Stimulated activated CD4-positive, alpha-beta T cell treated with anti-CD3 and anti-CD28 coated beads, TNF-alpha, amount 100 ng/mL, for 48 hours (primary cell): ENCODE data around the gene CAPN11.
"Not testable (repeated sequence)": the region's sequence is repeated elsewhere in the genome, so short reads cannot be mapped to it uniquely, and the experiment has no call there.

Experiments used
- DNase-seq, 3 donors: peaks; one replicate each; pipeline ENCODE4 v3.0.0-alpha.2; 2020; ENCODE audit warnings: low read depth in 3 of 3

Gene CAPN11

GRCh38 chr6:44131892-44132291, 26.7 kb upstream of the CAPN11 start:
- DNase-seq = no peak

DNA sequence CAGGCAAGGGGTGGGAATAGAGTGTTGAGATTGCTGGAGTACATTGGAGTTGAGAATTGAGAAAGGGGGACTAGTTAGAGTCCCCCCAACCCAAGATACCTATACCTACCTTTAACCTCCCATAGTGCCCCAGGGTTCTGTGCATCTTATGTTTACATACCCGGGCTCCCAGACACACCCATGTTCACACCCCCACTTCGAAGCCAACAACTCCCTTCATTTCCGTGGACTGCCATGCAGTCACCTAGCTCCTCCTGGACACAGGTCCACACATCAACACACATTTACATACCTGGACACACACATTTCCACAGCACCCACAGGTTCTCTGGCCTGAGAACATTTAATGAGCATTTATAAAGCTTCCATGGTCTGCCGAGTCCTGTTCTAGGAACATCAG, 26.1 kb upstream of the CAPN11 start:
- no peak for DNase-seq

DNA sequence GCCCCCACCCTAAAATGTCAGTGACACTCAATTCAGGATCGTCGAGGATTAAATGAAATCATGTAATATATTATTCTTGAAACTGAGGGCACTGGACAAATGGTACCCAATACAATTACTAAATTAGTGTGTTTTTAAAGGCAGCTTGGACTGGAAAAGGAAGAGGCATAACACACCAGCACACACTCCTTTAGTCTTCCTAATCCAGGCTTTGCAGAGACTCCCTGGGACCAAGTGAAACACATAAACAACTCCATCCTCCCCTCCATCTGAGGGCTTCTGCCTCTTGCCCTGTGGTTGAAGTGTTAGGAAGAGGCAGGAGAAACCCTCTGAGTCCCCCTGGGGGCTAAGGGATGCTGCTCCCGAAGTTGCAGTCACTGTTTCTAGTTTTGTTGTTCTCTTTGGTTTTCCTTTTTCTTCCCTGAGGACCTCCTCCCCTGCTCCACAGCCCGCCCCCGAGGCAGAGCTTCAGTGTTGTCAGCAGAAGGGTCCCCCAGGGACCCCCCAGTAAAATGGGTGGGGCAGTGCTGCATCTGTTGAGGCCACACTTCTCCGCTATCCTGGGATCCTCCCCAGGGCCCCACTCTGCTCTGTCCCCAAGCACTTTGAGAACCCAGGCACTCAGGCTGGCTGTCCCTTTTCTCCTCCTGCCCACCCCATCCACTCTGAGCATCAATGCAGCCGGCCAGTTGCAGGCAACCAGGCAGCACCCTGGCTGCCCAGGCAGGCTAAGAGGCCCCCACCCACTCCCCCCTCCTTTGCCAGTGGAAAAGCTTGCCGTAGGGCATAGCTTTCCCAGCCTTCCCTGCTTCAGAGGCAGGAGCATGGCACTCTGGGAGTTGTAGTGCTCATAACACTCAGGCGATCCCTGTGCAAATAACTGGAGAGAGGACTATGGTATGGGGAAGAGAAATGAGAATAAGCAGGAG, 25.4 kb upstream of the CAPN11 start:
- no peak for DNase-seq

GRCh38 chr6:44133981-44134711, 24.5 kb upstream of the CAPN11 start:
- no peak for DNase-seq

DNA sequence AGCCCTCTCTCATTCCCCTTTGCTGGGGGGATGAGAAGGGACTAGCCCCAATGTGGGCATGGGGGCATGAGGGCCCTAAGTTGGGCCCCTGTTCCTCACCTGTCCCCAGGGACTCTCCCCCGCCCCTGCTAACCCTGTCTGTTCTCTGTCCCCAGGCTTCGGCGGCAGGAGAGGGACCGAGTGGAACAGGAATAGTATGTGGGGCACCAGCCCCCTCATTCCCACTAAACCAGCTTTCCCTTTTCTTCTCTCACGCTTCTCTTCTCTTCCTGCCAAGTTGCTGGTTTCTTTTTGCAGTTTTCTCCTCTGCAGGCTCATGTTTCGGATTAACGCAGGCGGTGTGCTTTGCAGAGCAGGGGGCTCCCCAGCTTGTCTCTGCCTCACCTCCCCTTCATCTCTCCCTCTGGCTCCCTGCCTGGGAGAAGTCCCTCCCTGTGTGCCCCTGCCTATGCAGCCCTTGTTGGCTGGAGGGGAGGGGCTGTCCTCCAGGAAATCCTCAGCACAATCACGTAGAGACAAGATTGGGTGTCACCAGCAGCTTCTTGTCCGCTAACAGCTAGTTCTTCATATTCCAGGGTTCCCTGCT, 23.4 kb upstream of the CAPN11 start:
- DNase-seq = no peak

GRCh38 chr6:44135875-44136274, 22.7 kb upstream of the CAPN11 start:
- no peak for DNase-seq

DNA sequence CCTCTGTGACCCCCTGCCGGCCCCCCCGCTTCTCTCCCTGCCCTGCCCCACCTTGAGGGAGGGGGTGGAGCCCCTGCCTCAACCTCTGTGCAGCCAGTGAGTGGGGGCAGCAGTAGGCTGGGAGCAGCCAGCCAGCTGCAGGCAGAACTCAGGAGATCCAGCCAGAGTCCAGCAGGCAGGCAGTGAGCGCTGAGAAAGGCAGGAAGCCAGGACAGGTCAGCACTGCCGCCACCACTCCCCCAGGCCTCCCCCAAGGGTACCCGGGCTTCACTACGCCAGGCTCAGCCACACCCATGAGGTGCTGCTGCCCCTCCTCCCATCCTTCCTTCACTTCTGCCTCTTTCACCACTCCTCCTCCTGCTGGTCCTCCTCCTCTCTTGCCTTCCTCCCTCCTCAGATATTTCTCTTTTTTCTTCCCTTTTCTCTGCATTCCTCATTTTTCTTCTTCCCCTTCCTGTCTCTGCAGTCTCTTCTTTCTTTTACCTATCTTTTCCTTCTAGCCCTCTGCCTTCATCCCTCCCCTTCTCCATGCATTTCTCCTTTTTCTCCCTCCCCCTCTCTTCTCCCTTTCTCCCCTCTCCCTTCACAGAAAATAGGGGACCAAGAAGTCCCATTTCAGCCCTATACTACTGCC, 19.8 kb upstream of the CAPN11 start:
- DNase-seq = no peak

DNA sequence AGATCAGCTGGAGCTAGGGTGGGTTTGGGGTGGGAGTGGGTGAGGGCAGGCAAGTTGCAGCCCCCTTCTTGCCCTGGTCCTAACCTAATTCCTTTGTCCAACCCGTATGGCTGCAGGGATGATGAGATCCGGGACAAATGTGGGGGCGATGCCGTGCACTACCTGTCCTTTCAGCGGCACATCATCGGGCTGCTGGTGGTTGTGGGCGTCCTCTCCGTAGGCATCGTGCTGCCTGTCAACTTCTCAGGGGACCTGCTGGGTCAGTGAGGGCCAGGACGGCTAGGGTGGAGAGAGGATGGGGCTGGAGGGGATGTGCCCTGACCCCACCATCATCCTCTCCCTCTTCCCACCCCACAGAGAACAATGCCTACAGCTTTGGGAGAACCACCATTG, 19.3 kb upstream of the CAPN11 start:
- no peak for DNase-seq

DNA sequence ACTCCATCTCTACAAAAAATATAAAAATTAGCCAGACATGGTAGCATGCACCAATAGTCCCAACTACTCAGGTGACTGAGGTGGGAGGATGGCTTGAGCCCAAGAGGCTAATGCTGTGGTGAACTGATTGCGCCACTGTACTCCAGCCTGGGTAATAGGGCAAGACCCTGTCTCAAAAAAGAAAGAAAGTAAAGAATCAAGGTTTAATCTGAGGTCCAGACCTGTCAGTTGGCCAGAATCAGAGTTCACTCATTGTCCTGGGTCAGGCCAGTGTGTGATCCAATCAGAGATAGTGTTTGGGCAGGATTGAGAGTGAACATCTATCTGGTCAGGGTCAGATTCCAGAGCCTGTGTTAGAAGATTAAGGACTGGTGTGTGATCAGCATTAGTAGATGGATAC, 15.8 kb upstream of the CAPN11 start:
- no peak for DNase-seq

- DNase-seq = no peak
These were observed 14.9 kb upstream of the CAPN11 start for GRCh38 chr6:44143731-44144130.

- not testable (repeated sequence) for DNase-seq
These were observed 14.1 kb upstream of the CAPN11 start for GRCh38 chr6:44144536-44144935.

DNA sequence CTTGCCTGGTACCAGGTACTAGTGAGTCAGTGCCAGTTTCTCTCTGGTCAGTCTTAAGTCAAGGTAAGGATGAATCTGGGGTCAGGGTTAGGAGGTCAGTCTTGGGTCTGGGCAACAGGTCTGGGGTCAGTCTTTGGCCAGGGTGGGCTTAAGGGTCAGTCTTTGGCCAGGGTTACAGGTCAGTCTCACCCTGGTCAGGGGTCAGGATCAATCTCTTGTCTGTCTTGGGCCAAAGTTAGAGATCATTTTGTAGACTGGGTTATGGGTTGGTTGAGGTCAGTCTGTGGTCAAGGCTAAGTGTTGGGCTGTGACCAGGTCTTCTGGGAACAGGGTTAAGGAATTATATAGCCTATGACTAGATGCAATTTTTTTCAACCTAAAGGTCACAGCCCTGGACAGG, 12.8 kb upstream of the CAPN11 start:
- DNase-seq = no peak

DNA sequence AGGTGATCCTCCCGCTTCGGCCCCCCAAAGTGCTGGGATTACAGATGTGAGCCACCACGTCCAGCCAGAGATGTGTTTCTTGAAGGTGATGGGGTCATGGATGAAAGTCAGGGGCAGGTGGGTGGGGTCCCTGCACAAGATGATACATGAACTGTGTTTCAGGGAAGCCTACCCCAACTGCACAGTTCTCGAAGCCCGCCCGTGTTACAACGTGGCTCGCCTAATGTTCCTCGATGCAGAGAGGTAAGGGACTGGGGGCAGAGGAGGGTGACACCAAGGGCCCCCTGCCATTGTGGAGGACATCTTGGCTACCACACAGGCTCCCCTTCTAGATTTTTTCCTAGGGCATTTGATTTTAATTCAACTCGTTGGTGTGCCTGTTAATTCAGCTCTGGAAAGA, 11.9 kb upstream of the CAPN11 start:
- no peak for DNase-seq

- DNase-seq = no peak
These were observed 11.4 kb upstream of the CAPN11 start for GRCh38 chr6:44147256-44147655.

DNA sequence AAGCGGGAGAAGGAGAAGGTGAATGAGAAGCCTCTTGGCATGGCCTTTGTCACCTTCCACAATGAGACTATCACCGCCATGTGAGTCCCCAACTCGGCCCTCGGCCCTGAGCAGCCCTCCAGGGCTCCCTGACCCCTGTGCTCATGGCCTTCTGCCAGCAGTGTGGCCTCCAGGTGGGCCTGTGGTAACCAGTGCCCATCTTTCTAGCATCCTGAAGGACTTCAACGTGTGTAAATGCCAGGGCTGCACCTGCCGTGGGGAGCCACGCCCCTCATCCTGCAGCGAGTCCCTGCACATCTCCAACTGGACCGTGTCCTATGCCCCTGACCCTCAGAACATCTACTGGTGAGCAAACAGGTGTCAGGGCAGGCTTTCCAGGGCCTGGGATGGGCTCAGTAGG, 10.3 kb upstream of the CAPN11 start:
- DNase-seq = no peak

DNA sequence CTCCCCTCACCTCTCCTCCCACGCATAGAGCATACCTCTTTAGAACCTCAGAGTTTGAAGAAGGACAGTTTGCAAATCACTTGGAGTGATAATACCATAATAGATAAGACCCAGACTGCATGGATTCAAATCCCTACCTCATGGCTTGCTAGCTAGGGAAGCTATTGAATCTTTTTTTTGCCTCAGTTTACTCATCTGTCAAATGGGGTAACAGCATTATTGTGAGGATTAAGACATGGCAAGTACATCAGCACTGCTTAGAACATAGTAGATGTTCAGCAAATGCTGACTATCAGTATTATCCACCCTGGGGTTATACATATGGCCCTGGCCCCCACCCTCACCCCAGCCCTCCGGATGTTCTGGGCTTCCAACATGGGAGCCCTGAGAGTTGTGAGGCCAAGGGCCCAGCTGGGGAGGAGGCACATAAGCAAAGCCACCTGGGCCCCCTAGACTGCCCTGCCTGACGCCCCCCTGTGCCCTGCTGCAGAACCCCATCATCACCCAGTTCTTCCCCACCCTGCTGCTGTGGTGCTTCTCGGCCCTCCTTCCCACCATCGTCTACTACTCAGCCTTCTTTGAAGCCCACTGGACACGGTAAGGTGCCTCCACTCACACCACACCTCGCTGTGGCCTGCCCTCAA, 9.1 kb upstream of the CAPN11 start:
- no peak for DNase-seq

- DNase-seq = no peak
These were observed 8.2 kb upstream of the CAPN11 start for GRCh38 chr6:44150317-44150917.

- DNase-seq = peak; percentile 68 to 75 (median 73)
These were observed 7.1 kb upstream of the CAPN11 start for GRCh38 chr6:44151348-44152108.

GRCh38 chr6:44152109-44152461, 6.5 kb upstream of the CAPN11 start:
- no peak for DNase-seq

- DNase-seq = no peak
These were observed 6.1 kb upstream of the CAPN11 start for GRCh38 chr6:44152533-44152932.

- no peak for DNase-seq
These were observed 4.6 kb upstream of the CAPN11 start for GRCh38 chr6:44154067-44154466.
